Endothelial cell of umbilical vein (primary cell): ENCODE data around the gene AFF4. TPM values are rescaled to one million over a fixed set of nuclear protein-coding genes. Genes with fewer than 3 reads are reported as not detected.
A peak's percentile ranks its signal among the peaks of the same experiment; 100 is the strongest.

ENCODE experiments used
- BruUV-seq: library from RNA; stranded (reverse); fragments of 400-500 nt; replicated peaks from 2 replicates; lab custom pipeline; 2021; lab: Mats Ljungman, UMichigan
- CTCF ChIA-PET: fragments of 300-600, 350-600 bp; sonication (Branson Sonifier 250); formaldehyde crosslinking; loops from one replicate; lab custom pipeline; 2021; ENCODE audit warnings: antibody characterized with exemption, inconsistent platforms; lab: Charles Lee
- POLR2A ChIA-PET: fragments of 300-600, 350-600 bp; sonication (Branson Sonifier 250); formaldehyde crosslinking; loops from one replicate; lab custom pipeline; 2021; ENCODE audit warnings: antibody characterized with exemption, inconsistent platforms; lab: Charles Lee
- DNase-seq: peaks from one replicate; pipeline ENCODE4 v3.0.0-alpha.2; 2011; ENCODE audit warnings: low read depth, low spot score
- FAIRE-seq: peaks from 2 replicates; lab custom pipeline; 2011; peaks lifted over from hg19 to GRCh38; lab: Jason Lieb, UNC
- H2AFZ ChIP-seq: 2 replicates; pipeline ENCODE4 v1.6.0; 2012; ENCODE audit warnings: low read depth, low read length, control low read depth, inconsistent platforms
- H3K27ac ChIP-seq: 2 replicates; pipeline ENCODE4 v1.5.1; 2011; ENCODE audit warnings: low read depth, mild to moderate bottlenecking, control low read depth, low read length, moderate library complexity; ENCODE audit not compliant: insufficient read depth
- H3K27me3 ChIP-seq, 2 experiments: 2 replicates each; pipeline versions ENCODE4 v1.6.0 to v1.6.1; 2011; ENCODE audit warnings: low read length in 2 of 2, mixed read lengths in 1 of 2; ENCODE audit not compliant: control insufficient read depth in 2 of 2, insufficient read depth in 2 of 2
- H3K36me3 ChIP-seq, 2 experiments: 2 replicates in 1 of 2; 3 replicates in 1 of 2; pipeline ENCODE4 v1.5.1; 2011; ENCODE audit warnings: low read length in 2 of 2, mild to moderate bottlenecking in 1 of 2, moderate library complexity in 1 of 2; ENCODE audit not compliant: control insufficient read depth in 2 of 2, insufficient read depth in 2 of 2; ENCODE audit errors: extremely low read depth in 1 of 2
- H3K4me1 ChIP-seq: 3 replicates; pipeline ENCODE4 v1.5.1; 2011; ENCODE audit warnings: mild to moderate bottlenecking, low read length; ENCODE audit not compliant: control insufficient read depth, insufficient read depth; ENCODE audit errors: extremely low read depth
- H3K4me2 ChIP-seq: 2 replicates; pipeline ENCODE4 v1.6.1; 2011; ENCODE audit warnings: low read length, control low read depth, mixed read lengths; ENCODE audit not compliant: insufficient read depth
- H3K4me3 ChIP-seq, 3 experiments: fragments of 200-600 bp in 1 of 3; sonication (generic), shearing (Covaris generic) in 1 of 3; replicated peaks in 1 of 3; 2 replicates each; pipeline ENCODE4 v1.5.1; 2011 to 2016; ENCODE audit warnings: control low read depth in 3 of 3, low read length in 3 of 3, mild to moderate bottlenecking in 2 of 3, inconsistent platforms in 1 of 3, low read depth in 1 of 3, moderate library complexity in 1 of 3; ENCODE audit not compliant: insufficient read depth in 1 of 3
- H3K79me2 ChIP-seq: 2 replicates; pipeline ENCODE4 v1.6.0; 2012; ENCODE audit warnings: low read length, inconsistent platforms; ENCODE audit not compliant: control insufficient read depth, insufficient read depth
- H3K9ac ChIP-seq: replicated peaks from 2 replicates; pipeline ENCODE3; 2011; ENCODE audit warnings: low read length, control low read depth; ENCODE audit not compliant: insufficient read depth; ENCODE audit errors: extremely low read depth
- H3K9me1 ChIP-seq: replicated peaks from 3 replicates; pipeline ENCODE4 v1.6.0; 2011; ENCODE audit warnings: mild to moderate bottlenecking, low read length; ENCODE audit not compliant: control insufficient read depth, insufficient read depth; ENCODE audit errors: extremely low read depth
- H3K9me3 ChIP-seq: replicated peaks from 2 replicates; pipeline ENCODE4 v1.5.1; 2012; ENCODE audit warnings: low read length, inconsistent platforms; ENCODE audit not compliant: control insufficient read depth, insufficient read depth
- H4K20me1 ChIP-seq: replicated peaks from 2 replicates; pipeline ENCODE3; 2011; ENCODE audit warnings: mild to moderate bottlenecking, low read length; ENCODE audit not compliant: control insufficient read depth, insufficient read depth; ENCODE audit errors: extremely low read depth
- EZH2 ChIP-seq: IDR thresholded peaks from 2 replicates; pipeline ENCODE4 v1.6.1; 2012; ENCODE audit warnings: borderline replicate concordance, low read depth, mild to moderate bottlenecking, moderate library complexity, low read length, inconsistent platforms; ENCODE audit not compliant: severe bottlenecking
- FOS ChIP-seq: IDR thresholded peaks from 2 replicates; pipeline ENCODE4 v1.6.1; 2011; ENCODE audit warnings: mild to moderate bottlenecking, low read length, moderate library complexity, borderline replicate concordance; ENCODE audit not compliant: insufficient read depth
- GATA2 ChIP-seq: IDR thresholded peaks from 2 replicates; pipeline ENCODE4 v1.7.0; 2011; ENCODE audit warnings: low read depth, mild to moderate bottlenecking, moderate library complexity, mixed read lengths, low read length; ENCODE audit not compliant: insufficient read length, insufficient read depth
- JUN ChIP-seq: IDR thresholded peaks from 2 replicates; pipeline ENCODE4 v1.6.1; 2011; ENCODE audit warnings: borderline replicate concordance, low read depth; ENCODE audit not compliant: insufficient read length, insufficient read depth
- MYC ChIP-seq: IDR thresholded peaks from one replicate; pipeline ENCODE4 v1.6.1; 2011; ENCODE audit warnings: mild to moderate bottlenecking, low read depth, low read length
- POLR2A ChIP-seq: IDR thresholded peaks from 2 replicates; pipeline ENCODE4 v1.6.1; 2012; ENCODE audit warnings: low read depth, mild to moderate bottlenecking, control low read depth, low read length
- POLR2AphosphoS5 ChIP-seq: IDR thresholded peaks from 2 replicates; pipeline ENCODE4 v1.6.1; 2012; ENCODE audit warnings: low read depth, mild to moderate bottlenecking, control low read depth, low read length, moderate library complexity; ENCODE audit not compliant: insufficient read depth
- dilution Hi-C: fragments of 300-500 bp; cut with MboI; formaldehyde crosslinking; loops from one replicate; pipeline ENCODE4 v1.15.0; 2019; ENCODE audit warnings: low sequenced_read_pairs; ENCODE audit not compliant: extremely low pct_ligation_motif_present
- intact Hi-C: fragments of 100-400 bp; cut with micrococcal nuclease; formaldehyde crosslinking; loops from one replicate; pipeline ENCODE4 v1.10.0; 2022
- polyA plus RNA-seq, 4 experiments: library from polyadenylated mRNA; depleted of rRNA in 3 of 4; stranded (reverse) in 3 of 4; unstranded in 1 of 4; fragments of >200 nt; gene quantifications; 2 replicates each; pipeline versions ENCODE4 v1.2.1 to v1.2.3, GENCODE V29; 2011 to 2012; ENCODE audit warnings: missing spikeins in 1 of 4
- total RNA-seq: library from RNA; stranded (reverse); gene quantifications from 2 replicates; pipeline ENCODE4 v1.2.3, GENCODE V29; 2021
- TF ChIP-seq, protein P1 (sequence below), 2 donors: IDR thresholded peaks; 1 replicate in 1 of 2; 2 replicates in 1 of 2; pipeline ENCODE4 v1.5.1; 2011; ENCODE audit warnings: low read length in 2 of 2, mild to moderate bottlenecking in 2 of 2, moderate library complexity in 2 of 2, control low read depth in 1 of 2, inconsistent platforms in 1 of 2, low read depth in 1 of 2; ENCODE audit not compliant: insufficient read depth in 1 of 2; ENCODE audit errors: extremely low read depth in 1 of 2
- TF ChIP-seq, protein P2 (sequence below): IDR thresholded peaks from 2 replicates; pipeline ENCODE4 v1.6.1; 2011; ENCODE audit not compliant: insufficient read depth, insufficient read length

The AFF4 gene
- total and polyA plus RNA-seq, 2 donors (not counting 3 experiments of a cell fraction or from before 2014, with no cell fraction given): 27.0 to 88.3 TPM

DNA sequence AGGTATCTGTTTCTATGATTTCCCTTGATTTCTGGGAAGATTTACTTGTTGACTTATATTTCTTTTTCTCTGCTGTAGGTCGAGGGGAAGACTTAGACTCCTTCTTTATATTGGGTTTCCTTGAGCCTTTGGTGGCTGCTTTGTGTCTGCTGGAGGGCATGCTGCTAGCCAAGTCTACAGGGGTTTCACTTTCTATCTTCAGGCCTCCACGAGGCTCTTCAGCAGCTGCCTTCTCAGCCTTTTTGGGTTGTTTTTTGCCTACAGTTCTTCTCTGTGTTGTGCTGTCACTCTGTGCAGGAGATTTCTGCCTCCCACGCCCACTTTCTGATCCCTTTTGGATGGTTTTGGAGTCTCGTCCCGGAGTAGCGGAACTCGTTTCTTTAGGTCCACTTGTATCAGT is 66.7 kb downstream of the AFF4 start:
- Histone ChIP-seq H2AFZ (no peak overlapping the region), H3K9me3 (no peaks in the 10 kb centered on the region), H3K27me3 (no peaks in the 10 kb centered on the region), H3K4me1 (no peaks in the 10 kb centered on the region), H4K20me1 (peaks cover 2% of the 10 kb centered on the region), H3K79me2 (peaks cover 10% of the 10 kb centered on the region), H3K4me3 (no peak overlapping the region), H3K4me2 (no peak overlapping the region), H3K36me3 (peaks cover 25 to 36% of the 10 kb centered on the region in 2 experiments), H3K9me1 (no peaks in the 10 kb centered on the region), H3K27ac (no peak overlapping the region), H3K9ac (no peak overlapping the region)
- CTCF ChIA-PET: no interaction called here
- DNase-seq (no peak), FAIRE-seq (no peak)
- dilution Hi-C loops (no loop called here), intact Hi-C loops (no loop called here)
- BruUV-seq: TSS peak; percentile 29
- POLR2A ChIA-PET: interaction anchor here (0.6 kb wide), 1 partner anchor 175 kb away, joined by 6 read pairs; no protein-coding TSS in a partner anchor
- TF ChIP-seq JUN (no peak), POLR2AphosphoS5 (no peak), GATA2 (no peak), FOS (no peak), POLR2A (no peak), MYC (no peak), EZH2 (no peak)
- TF ChIP-seq, protein P1, sequence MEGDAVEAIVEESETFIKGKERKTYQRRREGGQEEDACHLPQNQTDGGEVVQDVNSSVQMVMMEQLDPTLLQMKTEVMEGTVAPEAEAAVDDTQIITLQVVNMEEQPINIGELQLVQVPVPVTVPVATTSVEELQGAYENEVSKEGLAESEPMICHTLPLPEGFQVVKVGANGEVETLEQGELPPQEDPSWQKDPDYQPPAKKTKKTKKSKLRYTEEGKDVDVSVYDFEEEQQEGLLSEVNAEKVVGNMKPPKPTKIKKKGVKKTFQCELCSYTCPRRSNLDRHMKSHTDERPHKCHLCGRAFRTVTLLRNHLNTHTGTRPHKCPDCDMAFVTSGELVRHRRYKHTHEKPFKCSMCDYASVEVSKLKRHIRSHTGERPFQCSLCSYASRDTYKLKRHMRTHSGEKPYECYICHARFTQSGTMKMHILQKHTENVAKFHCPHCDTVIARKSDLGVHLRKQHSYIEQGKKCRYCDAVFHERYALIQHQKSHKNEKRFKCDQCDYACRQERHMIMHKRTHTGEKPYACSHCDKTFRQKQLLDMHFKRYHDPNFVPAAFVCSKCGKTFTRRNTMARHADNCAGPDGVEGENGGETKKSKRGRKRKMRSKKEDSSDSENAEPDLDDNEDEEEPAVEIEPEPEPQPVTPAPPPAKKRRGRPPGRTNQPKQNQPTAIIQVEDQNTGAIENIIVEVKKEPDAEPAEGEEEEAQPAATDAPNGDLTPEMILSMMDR (IDR thresholded peaks at IDR 0.05; ENCODE audit: extremely low read depth in 1 of 2, insufficient read depth in 1 of 2, low read depth in 1 of 2, low read length in 2 of 2): no peak
- TF ChIP-seq, protein P2, sequence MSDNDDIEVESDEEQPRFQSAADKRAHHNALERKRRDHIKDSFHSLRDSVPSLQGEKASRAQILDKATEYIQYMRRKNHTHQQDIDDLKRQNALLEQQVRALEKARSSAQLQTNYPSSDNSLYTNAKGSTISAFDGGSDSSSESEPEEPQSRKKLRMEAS: no peak
